Spinal cord (tissue), 10 donors: Measurements from ENCODE around the gene GCNT2. TPM values are rescaled to one million over a fixed set of nuclear protein-coding genes. Genes with fewer than 3 reads are reported as not detected.
"Not testable (repeated sequence)": the region's sequence is repeated elsewhere in the genome, so short reads cannot be mapped to it uniquely, and the experiment has no call there.

ENCODE experiments used
- DNase-seq, 6 donors: peaks; one replicate each; pipeline versions ENCODE4 v3.0.0 to v3.0.0-alpha.2; 2013 to 2015; ENCODE audit warnings: low spot score in 6 of 6, low read depth in 4 of 6
- H3K27ac ChIP-seq: one replicate; pipeline ENCODE4 v1.5.1; 2013; ENCODE audit warnings: low read depth, low read length, control low read depth
- H3K27me3 ChIP-seq: one replicate; pipeline ENCODE4 v1.6.1; 2013; ENCODE audit warnings: low read length; ENCODE audit not compliant: control insufficient read depth, insufficient read depth
- H3K36me3 ChIP-seq: one replicate; pipeline ENCODE4 v1.6.1; 2013; ENCODE audit warnings: low read length; ENCODE audit not compliant: control insufficient read depth, insufficient read depth
- H3K4me1 ChIP-seq: one replicate; pipeline ENCODE4 v1.6.1; 2013; ENCODE audit warnings: low read length; ENCODE audit not compliant: control insufficient read depth, insufficient read depth
- H3K4me3 ChIP-seq: one replicate; pipeline ENCODE4 v1.5.1; 2013; ENCODE audit warnings: low read depth, low read length, control low read depth
- H3K9me3 ChIP-seq: one replicate; pipeline ENCODE4 v1.6.1; 2013; ENCODE audit warnings: low read length; ENCODE audit not compliant: control insufficient read depth, insufficient read depth
- WGBS: methylation state at CpG from one replicate; pipeline ENCODE4 v1.1.5; 2013; ENCODE audit warnings: missing lambda C conversion rate; ENCODE audit not compliant: insufficient coverage; 5-methylcytosine and 5-hydroxymethylcytosine counted together
- polyA plus RNA-seq, 2 donors: library from polyadenylated mRNA; unstranded; fragments of 120-200 nt; gene quantifications; one replicate each; pipeline ENCODE4 v1.2.1, GENCODE V29; 2013; ENCODE audit not compliant: insufficient read length in 2 of 2
- total RNA-seq, 2 donors: library from RNA; depleted of rRNA in 1 of 2; stranded (reverse); fragments of 120-200 nt in 1 of 2; fragments of >200 nt in 1 of 2; gene quantifications; one replicate each; pipeline versions ENCODE4 v1.2.3 to v1.2.4, GENCODE V29; 2013 to 2014
- donor health status: healthy.

GCNT2 gene
- total and polyA plus RNA-seq, 4 donors: 7.9 to 28.8 (median 13.2) TPM

DNA sequence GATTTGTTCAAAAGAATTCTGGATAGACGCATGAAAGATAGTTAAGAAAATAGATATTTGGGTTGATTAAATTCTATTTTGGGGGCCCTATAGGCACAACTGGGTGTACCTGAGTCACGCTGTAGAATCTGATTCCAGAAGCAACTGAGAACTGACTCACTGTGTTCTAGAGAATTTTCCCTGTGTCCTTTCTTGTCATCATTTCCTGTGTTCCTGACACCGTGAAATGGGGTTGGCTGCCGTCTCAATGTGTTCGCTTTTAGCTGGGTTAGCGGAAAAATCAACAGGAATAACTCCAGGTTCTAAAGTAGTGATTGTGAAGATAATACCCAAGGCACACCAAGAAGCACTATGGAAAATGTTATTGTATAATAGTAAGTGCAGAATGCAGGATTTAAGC, 5.0 kb downstream of the GCNT2 start:
- Histone ChIP-seq H3K36me3 (no peaks in the 10 kb centered on the region), H3K27ac (no peak overlapping the region), H3K27me3 (no peaks in the 10 kb centered on the region), H3K4me1 (no peaks in the 10 kb centered on the region), H3K4me3 (no peak overlapping the region), H3K9me3 (no peaks in the 10 kb centered on the region)
- DNase-seq: no peak
- WGBS: 90% methylated on average over 4 of the region's 6 CpGs

DNA sequence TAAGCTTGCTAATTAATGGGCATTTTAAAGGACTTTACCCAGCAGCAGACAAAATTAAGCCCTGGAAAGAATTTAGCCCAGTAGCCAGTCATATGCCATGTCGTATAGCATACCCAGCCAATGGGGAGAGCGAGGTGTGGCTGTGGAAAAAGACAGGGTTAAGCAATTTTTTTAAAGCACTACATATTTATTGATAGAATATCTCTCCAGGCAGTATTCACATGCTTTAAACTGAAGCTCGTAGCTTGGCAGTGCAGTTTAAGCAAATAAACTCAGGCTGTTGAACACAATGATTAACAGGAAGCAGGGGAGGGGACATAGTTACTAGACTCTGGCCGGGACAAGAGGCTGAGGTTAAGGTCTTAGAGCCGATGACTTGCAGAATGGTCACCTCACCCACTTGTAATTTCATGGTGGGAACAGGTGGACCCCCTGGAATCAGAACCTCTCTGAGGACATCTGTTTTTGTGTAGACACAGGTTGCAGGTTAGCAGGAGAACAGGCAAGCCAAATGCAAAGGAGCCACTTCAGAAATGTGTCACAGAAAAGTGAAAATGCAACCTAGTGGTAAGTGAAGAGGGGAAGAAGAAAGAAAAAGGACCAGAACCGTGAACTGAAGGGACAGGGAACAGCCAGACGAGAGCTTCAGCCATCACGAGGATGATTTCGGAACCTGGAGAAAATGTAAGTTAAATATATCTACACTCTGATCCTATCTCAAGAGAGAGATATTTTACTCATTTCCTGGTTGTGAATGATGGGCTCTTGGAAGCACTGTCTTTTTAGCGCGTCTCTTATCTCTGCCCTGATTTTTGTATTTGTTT, 7.2 kb downstream of the GCNT2 start:
- H3K27ac ChIP-seq: no peak overlapping the region
- no peaks in the 10 kb centered on the region for H3K27me3 ChIP-seq
- DNase-seq: no peak
- 19% methylated on average over 2 of the region's 11 CpGs for WGBS
- H3K4me3 ChIP-seq: no peak overlapping the region
- H3K9me3 ChIP-seq: no peaks in the 10 kb centered on the region
- H3K4me1 ChIP-seq: no peaks in the 10 kb centered on the region
- no peaks in the 10 kb centered on the region for H3K36me3 ChIP-seq

- no peak overlapping the region for H3K4me3 ChIP-seq
- H3K36me3 ChIP-seq: no peaks in the 10 kb centered on the region
- no peak for DNase-seq
- H3K4me1 ChIP-seq: no peaks in the 10 kb centered on the region
- no peak overlapping the region for H3K27ac ChIP-seq
- no peaks in the 10 kb centered on the region for H3K9me3 ChIP-seq
- no peaks in the 10 kb centered on the region for H3K27me3 ChIP-seq
- WGBS: 85% methylated on average over 16 of the region's 16 CpGs
These were observed 8.2 kb downstream of the GCNT2 start for GRCh38 chr6:10529231-10529801.

GRCh38 chr6:10529828-10530374, 8.8 kb downstream of the GCNT2 start:
- not testable (repeated sequence) for H3K27ac ChIP-seq, DNase-seq, H3K27me3 ChIP-seq, H3K9me3 ChIP-seq, H3K36me3 ChIP-seq, H3K4me1 ChIP-seq, H3K4me3 ChIP-seq
- WGBS: 91% methylated on average over 4 of the region's 13 CpGs

- Histone ChIP-seq H3K36me3 (no peaks in the 10 kb centered on the region), H3K27ac (no peak overlapping the region), H3K4me1 (no peaks in the 10 kb centered on the region), H3K27me3 (no peaks in the 10 kb centered on the region), H3K4me3 (no peak overlapping the region), H3K9me3 (no peaks in the 10 kb centered on the region)
- no CpG with 5 or more reads among the region's 1 CpG for WGBS
- no peak for DNase-seq
These were observed 10.4 kb downstream of the GCNT2 start for GRCh38 chr6:10531503-10531902.

DNA sequence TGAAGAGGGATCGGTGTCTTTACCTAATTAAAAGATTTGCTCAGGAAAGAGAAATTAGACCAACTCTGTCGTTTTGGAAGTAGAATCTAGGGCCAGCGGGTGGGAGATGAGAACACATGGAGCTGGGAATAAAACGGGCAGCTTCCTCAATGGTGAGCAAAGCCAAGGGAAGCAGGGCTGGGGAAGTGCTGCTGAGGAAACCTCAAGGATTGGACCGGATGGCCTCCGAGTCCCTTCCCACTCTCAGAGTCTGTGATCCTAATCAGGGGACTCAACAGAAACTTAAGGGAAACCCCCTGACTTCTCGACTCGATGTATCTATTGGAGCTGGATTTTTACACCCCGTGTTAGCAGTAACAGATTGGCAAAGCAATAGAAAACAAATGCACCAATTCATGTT, 10.8 kb downstream of the GCNT2 start:
- 71% methylated on average over 8 of the region's 9 CpGs for WGBS
- Histone ChIP-seq H3K9me3 (no peaks in the 10 kb centered on the region), H3K27me3 (no peaks in the 10 kb centered on the region), H3K4me3 (no peak overlapping the region), H3K36me3 (no peaks in the 10 kb centered on the region), H3K4me1 (no peaks in the 10 kb centered on the region), H3K27ac (no peak overlapping the region)
- no peak for DNase-seq

- no peak overlapping the region for H3K27ac ChIP-seq
- H3K4me1 ChIP-seq: no peaks in the 10 kb centered on the region
- no peak overlapping the region for H3K4me3 ChIP-seq
- H3K9me3 ChIP-seq: no peaks in the 10 kb centered on the region
- 89% methylated on average over 7 of the region's 8 CpGs for WGBS
- H3K36me3 ChIP-seq: no peaks in the 10 kb centered on the region
- no peak for DNase-seq
- H3K27me3 ChIP-seq: no peaks in the 10 kb centered on the region
These were observed 11.2 kb downstream of the GCNT2 start for GRCh38 chr6:10532392-10532791.

DNA sequence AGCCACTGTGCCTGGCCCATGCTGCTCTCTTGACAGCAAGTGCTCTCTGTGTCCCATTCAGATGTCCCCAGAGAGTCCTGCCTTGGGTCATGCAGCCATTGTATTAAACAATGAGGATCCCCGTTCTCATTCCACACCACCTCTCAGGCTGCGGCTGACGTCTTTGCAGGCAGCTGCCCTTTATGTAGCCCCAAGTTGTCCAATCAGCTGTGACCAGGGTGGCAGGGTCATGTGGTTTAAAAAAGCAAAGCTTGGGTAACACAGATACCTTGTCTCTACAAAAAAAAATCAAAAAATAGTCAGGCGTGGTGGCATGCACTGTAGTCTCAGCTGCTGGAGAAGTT, 13.2 kb downstream of the GCNT2 start:
- Histone ChIP-seq H3K4me3 (no peak overlapping the region), H3K36me3 (no peaks in the 10 kb centered on the region), H3K4me1 (no peaks in the 10 kb centered on the region), H3K27me3 (no peaks in the 10 kb centered on the region), H3K27ac (no peak overlapping the region), H3K9me3 (no peaks in the 10 kb centered on the region)
- WGBS: 100% methylated on average over 1 of the region's 4 CpGs
- no peak for DNase-seq

DNA sequence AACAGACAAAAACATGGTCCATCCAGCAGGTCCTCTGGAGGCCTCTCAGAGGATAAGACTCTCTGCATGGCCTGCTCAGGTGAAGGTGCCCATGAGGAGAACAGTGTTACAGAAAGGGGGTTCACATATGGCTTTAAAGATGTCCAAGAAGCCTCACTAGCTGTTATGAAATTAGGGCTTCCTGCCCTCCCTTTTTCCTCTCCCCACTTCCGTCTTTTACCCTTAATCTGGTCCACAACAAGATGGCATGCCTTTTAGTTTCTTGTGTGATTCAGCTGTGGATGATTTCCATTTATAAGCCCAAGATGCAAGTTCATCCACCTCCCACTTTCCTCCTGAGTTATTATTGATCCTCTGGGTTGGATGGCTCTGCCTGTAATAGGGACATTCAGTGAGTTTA, 14.0 kb downstream of the GCNT2 start:
- H3K27me3 ChIP-seq: no peaks in the 10 kb centered on the region
- no peak overlapping the region for H3K27ac ChIP-seq
- H3K4me3 ChIP-seq: no peak overlapping the region
- H3K9me3 ChIP-seq: no peaks in the 10 kb centered on the region
- no peak for DNase-seq
- H3K4me1 ChIP-seq: no peaks in the 10 kb centered on the region
- no peaks in the 10 kb centered on the region for H3K36me3 ChIP-seq
- WGBS: no CpG with 5 or more reads among the region's 1 CpG

- no peak overlapping the region for H3K4me3 ChIP-seq
- H3K27ac ChIP-seq: no peak overlapping the region
- H3K36me3 ChIP-seq: no peaks in the 10 kb centered on the region
- no peak for DNase-seq
- H3K9me3 ChIP-seq: no peaks in the 10 kb centered on the region
- no peaks in the 10 kb centered on the region for H3K27me3 ChIP-seq
- 90% methylated on average over 1 of the region's 5 CpGs for WGBS
- H3K4me1 ChIP-seq: no peaks in the 10 kb centered on the region
These were observed 16.6 kb downstream of the GCNT2 start for GRCh38 chr6:10537726-10538125.
